Measurements from ENCODE around the gene CTNNA3.

CTNNA3 gene

GRCh38 chr10:66246177-66246576 is 1449.8 kb downstream of the CTNNA3 start:
- DNase-seq = no peak

DNA sequence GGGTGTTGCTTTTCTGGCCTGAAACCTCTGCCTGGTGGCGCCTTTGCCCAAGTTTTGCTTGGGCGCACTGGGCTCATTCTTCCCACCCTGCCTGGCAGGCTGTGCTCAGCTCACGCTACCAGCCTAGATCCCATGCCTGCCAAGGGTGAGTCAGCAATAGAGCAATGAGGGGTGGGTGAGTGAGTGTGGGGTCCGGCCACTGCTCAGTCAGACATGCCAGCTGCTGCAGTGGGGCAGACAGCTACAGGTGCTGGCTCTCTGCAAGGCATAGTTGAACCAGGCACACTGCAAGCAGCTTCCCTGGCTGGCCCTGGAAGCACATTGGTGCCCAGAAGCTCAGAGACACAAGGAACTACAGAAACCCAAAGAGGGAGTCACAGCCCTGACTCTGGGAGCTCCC is 1451.0 kb downstream of the CTNNA3 start:
- DNase-seq = no peak

GRCh38 chr10:66242885-66243284 is 1453.1 kb downstream of the CTNNA3 start:
- no peak for DNase-seq

DNA sequence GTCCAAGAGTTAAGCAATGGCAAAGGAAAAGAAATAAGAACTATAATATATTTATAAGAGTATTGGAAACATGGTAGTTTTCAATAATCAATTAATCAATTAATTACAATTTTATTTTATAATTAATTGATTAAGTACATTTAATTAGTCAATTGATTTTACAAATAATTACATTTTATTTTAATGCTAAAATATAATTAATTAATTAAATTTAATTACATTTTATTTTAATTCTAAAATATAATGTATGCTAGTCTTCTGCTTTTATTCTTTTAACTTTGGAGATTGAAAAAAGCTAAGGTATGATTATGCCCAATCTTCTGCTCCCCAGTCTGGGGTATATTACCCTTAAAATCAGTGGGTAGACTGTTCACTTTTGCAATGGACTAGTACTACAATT is 1456.9 kb downstream of the CTNNA3 start:
- DNase-seq = no peak

DNA sequence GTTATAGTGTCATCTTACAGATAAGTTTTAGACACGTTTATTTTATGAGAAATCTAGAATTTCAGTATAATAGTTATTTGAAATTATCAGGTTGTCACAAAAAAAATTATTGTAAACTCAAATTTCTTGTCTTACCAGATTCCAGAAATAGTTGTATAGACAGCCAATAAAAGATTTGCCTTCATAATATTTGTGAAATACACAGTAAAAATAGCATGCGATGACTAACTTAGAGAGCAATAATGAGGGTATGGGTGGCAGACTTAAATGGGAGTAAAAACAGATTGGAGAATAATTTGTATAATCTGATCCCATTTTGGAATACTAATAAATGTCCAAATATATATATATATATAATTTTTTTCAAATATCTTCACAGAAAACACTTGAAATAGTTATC is 1457.7 kb downstream of the CTNNA3 start:
- no peak for DNase-seq

DNA sequence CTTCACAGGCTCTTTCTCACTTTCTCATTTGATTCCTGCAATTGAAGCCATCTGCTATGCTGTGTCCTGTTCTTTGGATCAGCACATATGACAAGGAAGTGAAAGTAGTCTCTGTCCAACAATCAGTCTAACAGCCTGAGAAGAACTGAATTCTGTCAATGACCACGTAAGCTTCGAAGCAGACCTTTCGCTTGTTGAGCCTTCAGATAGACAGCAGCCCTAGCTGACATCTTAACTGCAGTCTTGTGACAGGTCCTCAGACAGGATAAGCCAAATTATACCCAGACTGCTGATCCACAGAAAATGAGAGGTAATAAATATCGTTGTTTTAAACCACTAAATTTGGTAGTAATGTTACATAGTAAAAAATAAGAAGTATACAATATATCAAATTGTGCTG is 1461.1 kb downstream of the CTNNA3 start:
- no peak for DNase-seq

- DNase-seq = no peak
Observed at GRCh38 chr10:66228887-66229286, 1467.1 kb downstream of the CTNNA3 start.

DNA sequence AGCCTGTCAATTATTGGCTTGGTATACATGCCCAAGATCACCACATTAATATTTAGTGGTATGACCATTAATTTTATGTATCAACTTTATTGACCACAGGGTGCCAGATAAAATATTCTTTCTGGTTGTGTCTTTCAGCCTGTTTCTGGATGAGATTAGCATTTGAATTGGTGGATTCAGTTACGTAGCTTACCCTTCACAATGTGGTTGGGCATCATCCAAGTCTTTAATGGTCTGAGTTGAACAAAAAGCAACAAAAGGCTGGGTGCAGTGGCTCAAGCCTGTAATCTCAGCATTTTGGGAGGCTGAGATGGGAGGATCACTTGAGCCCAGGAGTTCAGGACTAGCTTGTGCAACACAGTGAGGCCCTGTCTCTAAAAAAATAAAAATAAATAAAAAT is 1472.3 kb downstream of the CTNNA3 start:
- no peak for DNase-seq

- DNase-seq = no peak
Observed at GRCh38 chr10:66222462-66223046, 1473.4 kb downstream of the CTNNA3 start.

- no peak for DNase-seq
Observed at GRCh38 chr10:66218981-66219587, 1476.9 kb downstream of the CTNNA3 start.

DNA sequence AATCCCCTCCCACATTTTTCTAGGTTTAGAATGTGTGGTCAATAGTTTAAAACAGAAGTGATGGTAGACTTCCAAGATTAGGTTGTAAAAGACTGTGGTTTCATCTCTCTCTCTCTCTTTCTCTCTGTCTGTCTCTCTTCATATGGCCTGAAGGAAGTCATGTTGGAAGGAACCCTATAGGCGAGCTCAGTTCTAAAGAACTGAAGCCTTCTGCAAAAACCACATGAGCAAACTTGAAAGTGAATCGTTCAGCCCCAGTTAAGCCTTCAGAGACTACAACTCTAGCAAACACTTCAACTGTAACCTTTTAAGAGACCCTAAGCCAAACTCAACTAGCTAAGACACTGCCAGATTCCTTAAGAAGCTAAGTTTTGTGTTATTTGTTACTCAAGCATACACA is 1477.7 kb downstream of the CTNNA3 start:
- no peak for DNase-seq

GRCh38 chr10:66215920-66216319 is 1480.1 kb downstream of the CTNNA3 start:
- DNase-seq = no peak

- DNase-seq = no peak
Observed at GRCh38 chr10:66214721-66215404, 1481.1 kb downstream of the CTNNA3 start.

- DNase-seq = no peak
Observed at GRCh38 chr10:66209025-66209424, 1487.0 kb downstream of the CTNNA3 start.

GRCh38 chr10:66204838-66205237 is 1491.2 kb downstream of the CTNNA3 start:
- DNase-seq = no peak

GRCh38 chr10:66202101-66202500 is 1493.9 kb downstream of the CTNNA3 start:
- no peak for DNase-seq

- DNase-seq = no peak
Observed at GRCh38 chr10:66192162-66192831, 1503.7 kb downstream of the CTNNA3 start.

DNA sequence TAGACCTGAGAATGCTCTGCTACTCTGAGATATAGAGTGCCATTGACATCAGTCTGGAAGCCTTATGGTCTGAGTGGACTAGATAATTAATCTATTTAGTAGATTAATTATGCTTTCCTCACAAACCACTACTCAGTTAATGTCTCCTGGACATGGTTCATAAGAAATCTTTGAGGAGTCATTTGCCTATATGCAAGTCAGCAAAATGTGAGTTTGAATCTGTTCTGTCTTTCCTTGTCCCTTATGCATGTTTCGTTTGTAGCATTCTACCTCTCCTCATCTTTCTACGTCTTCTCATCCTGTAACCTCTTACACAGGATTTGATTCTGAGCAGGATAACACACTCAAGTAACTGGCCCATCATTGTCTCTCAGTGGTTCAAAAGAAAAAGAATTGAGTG is 1505.6 kb downstream of the CTNNA3 start:
- no peak for DNase-seq

DNA sequence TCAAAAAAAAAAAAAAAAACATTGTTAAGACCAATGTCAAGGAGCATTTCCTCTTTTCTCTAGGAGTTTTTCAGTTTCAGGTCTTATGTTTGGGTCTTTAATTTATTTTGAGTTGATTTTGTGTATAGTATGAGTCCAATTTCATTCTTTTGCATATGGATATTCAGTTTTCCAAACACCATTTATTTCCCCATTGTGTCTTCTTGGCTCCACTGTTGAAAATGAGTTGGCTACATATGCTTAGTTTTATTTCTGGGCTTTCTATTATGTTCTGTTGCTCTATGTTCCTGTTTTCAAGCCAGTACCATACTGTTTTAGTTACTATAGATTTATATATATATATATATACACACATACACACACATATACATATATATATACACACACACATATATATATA is 1506.7 kb downstream of the CTNNA3 start:
- DNase-seq = no peak

GRCh38 chr10:66187053-66187733 is 1508.8 kb downstream of the CTNNA3 start:
- no peak for DNase-seq

DNA sequence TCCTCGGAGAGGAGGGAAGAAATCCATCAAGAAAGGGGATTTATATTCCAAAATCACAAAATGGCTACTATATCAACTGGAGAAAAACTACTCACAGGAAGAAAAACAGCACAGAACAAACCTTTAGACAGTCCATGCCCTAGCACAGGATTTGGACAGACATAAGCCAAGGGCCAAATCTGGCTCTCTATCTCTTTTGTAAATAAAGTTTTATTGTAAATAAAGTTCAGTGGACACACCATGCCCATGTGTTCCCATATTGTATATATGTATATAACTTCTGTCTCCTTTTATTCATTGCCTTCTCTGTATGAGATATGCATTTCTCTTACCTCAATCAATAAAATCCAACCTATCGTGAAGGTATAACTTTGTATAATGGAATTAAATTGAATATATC is 1513.0 kb downstream of the CTNNA3 start:
- DNase-seq = no peak

GRCh38 chr10:66180581-66181318 is 1515.2 kb downstream of the CTNNA3 start:
- no peak for DNase-seq

- DNase-seq = no peak
Observed at GRCh38 chr10:66180021-66180420, 1516.0 kb downstream of the CTNNA3 start.

All from cortex of kidney (tissue), 1 donor.